IPS-11a (cell line): ENCODE measurements around the gene UBAC2.

Experiments used
- H3K4me3 ChIP-seq: one replicate; pipeline ENCODE4 v1.5.1; 2013; ENCODE audit warnings: low read depth, low read length, control low read depth

The UBAC2 gene

DNA sequence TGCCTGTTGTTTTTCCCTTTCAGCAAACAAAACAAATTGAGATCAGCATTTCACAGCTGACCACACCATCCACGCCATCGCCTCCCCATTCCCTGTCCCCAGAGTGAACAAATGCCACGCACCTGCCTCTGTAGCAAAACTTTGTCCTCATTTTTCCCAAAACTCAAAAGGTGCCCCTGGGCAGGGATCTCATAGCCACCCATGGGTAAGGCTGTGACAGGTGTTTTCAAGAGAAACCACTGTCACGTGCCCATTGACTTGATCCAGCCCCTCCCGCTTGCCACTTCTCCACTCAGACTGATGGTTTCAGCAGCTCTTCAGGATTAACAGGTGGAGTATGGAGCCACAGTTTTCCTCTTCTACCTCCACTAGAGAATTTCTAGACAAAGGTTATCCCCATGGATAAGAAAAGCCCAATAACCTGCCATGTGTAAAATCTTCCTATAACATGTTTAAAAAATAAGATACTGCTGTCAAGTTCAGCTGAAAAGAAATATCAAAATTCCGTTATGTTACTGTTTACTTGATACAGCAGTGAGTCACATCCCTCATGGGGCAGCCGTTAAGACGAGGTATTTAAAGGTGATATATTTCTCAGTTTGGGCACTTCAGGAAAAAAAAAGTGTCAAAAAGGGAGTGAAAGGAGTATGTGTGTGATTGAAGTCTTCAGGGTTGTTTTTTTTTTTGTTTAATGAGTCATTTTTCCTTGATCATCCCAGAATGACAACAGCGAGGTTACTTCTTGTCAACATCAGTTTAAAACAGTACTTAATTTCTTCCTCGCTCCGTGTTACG lies 170.0 kb downstream of the UBAC2 start:
- H3K4me3 ChIP-seq: no peak overlapping the region

DNA sequence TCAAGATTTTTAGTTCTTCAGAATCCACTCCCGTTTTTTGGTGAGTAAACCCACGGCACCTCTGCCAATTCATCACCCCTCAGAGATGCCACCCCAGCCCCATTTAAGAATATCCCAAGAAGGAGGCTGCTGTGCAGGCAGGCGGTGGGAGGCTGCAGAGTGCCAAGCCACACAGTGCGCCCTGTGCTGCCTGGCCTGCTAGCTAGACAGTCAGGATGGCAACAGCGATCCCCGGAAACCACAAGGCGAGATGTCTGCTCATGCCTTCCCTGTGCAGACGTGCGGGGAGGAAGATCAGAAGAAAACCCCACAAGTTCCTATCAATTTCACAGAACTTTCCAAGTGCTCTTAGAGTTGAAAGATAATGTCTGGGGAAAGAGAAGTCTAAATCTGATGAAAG lies 171.3 kb downstream of the UBAC2 start:
- H3K4me3 ChIP-seq: no peak overlapping the region

DNA sequence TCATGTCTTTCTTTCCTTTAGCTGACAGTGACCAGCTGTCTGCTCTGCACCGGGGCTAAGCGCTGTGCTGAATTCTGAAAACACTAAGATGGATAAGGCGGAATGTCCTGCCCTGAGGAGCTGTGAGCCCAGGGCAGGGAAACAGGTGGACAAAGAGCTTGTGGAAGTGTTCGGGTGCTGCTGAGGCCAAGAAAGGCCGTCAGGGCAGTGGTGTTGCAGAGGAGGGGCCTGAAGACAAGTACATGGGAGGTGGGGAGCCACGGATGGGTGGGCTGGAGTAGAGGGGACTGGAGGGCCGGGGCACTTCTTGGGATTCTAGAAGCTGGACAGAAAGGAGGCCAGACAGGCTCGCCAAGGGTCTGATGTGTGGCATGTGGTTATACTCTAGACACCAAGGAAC lies 172.8 kb downstream of the UBAC2 start:
- H3K4me3 ChIP-seq: no peak overlapping the region

DNA sequence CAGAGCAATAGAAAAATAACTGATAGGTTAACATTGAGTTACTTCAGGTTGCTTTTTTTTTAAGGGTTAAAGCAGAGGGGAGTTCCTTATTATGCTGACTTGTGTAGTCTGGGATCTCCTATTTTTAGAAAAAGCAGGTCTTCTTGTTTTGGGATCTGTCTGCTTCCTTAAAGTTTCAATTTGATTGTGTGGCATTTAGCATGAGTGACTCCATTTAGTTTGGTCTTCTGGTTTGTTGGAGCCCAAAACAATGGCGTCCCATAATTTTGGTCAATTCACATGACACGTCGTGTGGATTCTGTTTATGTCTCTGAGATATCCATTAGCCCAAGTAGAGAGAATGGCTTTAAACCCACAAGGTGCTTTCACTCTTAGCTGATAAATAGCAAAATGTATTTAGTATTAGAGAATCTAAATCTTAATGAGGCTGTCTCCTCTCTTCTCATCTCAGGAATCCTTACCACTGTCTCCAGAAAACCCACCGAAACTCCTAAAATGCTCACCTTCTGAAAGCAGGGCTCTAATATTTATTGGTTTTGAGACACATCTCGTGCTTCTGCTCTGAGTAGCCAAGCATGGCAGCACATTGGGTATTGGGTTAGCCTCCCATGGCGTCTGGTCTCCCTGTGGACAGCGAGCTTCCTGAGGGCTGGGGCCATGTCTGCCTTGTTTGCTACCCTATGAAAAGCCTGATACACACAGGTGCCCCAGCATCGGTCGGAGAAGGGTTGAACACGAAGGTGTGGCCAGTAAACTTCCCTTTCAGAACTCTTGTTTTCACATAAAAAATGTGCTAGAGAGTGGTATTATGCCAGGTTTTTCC lies 173.7 kb downstream of the UBAC2 start:
- H3K4me3 ChIP-seq: no peak overlapping the region

DNA sequence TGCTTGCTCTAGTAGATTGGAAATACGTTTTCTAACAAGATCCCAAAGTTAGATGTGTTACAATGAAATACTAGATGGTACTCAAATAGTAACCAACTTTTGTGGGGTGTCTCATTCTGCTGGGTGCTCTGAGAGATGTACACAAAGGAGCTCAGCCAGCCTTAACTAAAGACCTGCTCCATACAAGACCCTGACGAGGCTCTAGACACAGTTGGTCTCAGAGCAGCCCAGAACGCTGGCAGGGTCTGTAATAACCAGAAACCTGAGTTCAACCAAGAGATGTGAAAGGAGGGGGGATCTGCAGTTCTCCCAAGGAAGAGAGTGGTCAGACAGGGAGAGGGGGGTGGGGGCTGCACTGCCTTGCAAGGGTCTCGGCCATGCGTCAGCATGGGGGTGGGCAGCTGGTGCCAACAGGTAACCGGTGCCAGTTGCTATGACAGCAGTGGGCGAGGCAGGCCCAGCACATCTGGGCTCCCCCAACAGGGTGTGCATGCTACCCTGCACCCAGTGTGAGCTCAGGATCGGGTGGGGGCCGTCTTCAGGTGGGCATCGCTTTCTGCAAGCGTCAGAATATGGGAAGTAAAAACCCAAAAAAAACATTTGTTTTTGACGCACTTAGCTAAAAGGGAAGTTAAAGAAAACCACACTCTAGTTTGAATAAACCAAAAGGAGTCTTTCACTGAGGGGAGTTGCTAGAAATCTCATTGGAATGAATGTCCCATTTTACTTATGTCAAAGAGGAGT lies 174.5 kb downstream of the UBAC2 start:
- H3K4me3 ChIP-seq: no peak overlapping the region

DNA sequence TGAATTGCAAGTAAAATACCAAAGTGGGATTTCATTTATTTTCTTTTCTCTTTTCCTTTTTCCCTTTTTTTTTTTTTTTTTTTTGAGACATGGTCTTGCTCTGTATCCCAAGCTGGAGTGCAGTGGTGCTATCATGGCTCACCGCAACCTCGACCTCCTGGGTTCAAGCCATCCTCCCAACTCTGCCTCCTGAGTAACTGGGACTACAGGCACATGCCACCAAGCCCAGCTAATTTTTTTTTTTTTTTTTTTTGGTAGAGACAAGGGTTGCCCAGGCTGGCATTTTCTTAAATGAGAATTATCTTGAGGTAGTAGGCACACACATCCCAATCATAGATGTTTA lies 175.1 kb downstream of the UBAC2 start:
- no peak overlapping the region for H3K4me3 ChIP-seq

DNA sequence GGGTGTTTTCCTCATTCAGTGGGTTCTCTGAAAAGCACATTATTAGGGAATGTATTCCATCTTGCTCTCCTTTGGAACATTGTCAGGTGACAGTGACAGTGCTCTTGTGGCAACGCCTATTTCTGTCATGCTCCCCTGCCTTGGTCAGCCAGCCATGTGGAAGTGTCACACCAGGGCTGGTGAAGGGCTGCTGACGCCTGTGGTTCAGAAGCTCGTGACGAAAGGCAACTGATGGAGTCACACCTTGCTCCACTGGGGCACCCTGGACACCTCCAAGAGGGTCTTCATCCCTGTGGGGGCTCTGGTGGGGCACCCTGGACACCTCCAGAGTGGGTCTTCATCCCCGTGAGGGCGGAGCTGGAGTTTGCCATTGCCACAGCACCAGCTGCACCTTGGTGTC lies 175.5 kb downstream of the UBAC2 start:
- H3K4me3 ChIP-seq: no peak overlapping the region

DNA sequence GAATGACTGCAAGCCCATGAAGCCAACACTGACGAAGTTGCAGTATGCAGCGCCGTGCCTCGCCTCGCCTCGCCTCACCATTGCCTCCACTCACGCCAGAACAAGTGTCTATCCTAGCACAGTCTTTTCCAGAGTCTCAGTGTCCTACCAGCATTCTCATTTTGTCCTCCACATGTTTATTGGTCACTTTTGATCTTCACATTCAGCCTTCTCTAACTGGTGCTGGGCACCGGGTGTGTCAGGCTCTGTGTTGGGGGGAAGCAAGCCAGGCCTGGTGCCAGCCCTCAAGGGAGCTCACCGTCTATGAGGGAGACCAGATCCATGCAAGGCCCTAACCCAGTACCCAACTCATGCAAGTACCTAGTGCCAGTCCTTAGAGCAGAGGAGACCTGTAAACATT lies 176.3 kb downstream of the UBAC2 start:
- H3K4me3 ChIP-seq: no peak overlapping the region

DNA sequence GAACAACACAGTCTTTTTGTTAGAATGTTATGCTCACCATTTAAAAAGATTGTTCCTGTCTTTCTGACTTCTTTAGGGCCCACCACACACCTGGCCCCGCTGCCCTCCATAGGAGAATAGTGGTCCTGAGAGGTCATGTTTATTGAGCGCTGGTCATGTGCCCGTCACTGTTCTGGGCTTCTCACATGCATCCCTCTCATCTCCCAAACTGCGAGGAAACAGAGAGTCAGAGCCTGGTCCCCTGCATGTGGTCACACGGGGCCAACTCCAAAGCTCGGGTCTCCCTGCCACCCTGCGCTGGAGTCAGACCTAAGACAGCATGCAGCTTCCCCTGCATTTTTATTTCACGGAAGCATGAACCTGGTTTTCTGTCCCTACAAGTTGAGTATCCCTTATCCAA lies 177.0 kb downstream of the UBAC2 start:
- no peak overlapping the region for H3K4me3 ChIP-seq

DNA sequence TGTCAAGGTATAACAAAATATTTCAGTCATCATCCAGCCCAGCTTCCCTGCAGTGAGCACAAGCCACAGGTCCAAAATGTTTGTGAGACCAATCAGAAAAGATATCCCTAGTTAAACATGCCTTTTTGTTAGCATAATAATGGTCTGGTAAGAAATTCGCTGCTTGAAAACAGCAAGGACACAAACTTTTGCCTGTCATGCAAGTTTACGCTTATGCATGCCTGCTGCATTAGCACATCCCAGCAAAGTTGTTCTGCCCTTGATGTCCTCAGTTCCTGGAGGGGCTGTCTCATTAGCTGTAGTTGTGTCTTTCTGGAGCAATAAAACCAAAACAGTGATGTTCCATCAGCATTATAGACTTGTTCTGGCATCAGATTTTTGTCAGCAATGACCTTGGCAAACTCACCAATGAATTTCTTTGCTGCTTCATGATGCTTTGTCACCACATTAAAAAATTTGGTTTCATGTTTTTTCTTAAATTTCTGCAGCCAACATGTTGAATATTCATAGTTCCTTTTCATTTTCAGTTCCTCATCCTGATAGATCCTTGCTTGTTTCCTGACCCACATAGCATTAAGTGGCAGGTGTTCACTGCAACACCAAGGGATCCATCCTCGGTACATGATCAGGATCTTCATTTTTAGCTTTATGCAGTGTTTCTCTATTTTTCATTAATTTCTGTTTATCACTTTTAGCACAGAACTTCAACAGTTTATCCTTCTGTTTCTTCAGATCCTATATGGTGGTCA lies 178.5 kb downstream of the UBAC2 start:
- no peak overlapping the region for H3K4me3 ChIP-seq

DNA sequence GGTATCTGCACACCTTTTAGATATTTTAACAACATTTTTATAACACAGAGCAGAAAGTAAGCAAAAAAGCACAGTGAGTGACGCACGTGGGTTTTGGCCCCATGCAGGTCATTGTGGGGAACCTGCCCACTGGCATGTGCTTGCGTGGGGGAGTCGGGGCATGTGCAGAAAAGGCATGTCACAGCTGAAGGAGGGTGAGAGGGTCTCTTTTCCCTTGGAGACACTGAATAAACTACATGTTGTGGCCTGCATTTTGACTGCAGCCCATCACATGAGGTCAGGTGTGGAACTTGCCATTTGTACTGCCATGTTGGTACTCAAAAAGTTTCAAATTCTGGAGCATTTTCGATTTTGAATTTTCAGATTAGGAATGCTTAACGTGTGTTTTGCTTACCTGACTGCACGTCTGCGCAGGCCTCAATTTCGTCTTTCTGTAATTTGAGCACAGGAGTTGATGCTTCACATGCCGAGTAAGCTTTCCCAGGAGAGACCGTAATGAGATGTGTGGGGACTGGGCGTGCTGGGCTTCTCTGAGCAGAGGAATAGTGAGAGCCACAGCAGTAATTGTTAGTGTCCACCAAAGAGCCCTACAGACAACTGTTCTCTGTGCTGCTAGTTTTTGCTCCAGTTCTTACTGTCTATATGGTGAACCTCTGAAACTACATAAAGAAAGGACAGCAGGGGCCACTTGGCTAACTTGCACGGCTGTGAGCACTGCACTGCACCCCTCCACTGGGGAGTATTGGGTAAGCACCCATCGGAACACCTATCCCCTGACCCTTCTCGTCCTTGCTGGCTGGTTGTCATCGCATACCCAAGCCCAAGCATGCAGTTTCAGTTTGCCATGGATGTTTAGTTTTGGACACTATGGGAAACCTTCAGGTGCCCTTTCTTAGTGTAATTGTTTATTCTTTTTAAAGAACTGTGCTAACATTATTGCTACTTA lies 179.5 kb downstream of the UBAC2 start:
- no peak overlapping the region for H3K4me3 ChIP-seq

DNA sequence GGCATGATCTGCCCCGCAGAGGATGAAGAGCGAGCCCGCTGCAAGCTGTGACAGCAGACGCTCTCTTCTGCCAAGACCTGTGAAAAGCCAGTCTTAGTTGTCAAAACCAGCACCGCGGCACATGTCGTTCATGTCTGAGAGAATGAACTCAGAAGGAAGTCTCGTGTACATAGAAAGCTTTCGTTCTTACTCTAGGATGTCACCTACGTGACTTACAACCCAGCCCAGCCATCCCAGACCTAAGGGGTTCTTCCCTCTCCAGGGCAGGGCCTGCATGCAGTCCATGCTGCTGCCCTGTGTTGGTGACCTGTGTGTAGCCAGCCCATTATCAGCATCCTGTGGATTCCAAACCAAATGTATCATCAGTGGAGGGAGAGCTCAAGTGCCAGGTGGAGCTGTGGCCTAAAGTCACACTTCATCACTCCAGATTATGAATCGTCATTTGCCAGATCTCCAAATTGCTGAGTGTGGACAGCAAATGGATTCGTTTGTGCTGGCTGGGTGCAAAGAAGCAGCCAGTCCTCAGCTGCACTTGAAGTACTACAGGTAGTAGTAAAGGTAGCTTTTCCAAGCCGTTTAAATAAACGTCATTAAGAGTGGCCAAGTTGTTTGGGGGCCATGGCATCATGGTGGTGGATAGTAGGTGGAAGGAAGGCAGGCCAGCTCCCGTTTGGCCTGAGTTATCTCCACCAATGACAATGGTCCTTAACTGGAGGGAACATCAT lies 180.4 kb downstream of the UBAC2 start:
- no peak overlapping the region for H3K4me3 ChIP-seq

DNA sequence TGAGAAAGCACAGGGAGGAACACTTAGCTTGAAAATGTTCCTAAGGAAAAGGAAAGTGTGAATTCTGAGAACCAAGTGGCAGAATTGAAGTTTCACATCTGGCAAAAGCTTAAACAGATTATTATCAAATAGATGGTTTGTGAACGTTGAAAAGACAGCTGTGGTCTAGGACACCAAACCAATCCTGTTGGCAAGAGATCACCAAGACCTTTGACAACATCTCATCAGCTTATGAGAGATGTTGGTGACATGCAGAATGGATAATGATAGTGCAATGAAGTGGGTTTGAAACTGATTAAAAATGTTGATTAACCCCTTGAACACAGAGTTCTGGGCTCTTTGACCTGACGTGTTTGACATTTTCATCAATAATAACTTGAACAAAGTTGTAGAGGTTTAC lies 181.1 kb downstream of the UBAC2 start:
- no peak overlapping the region for H3K4me3 ChIP-seq

DNA sequence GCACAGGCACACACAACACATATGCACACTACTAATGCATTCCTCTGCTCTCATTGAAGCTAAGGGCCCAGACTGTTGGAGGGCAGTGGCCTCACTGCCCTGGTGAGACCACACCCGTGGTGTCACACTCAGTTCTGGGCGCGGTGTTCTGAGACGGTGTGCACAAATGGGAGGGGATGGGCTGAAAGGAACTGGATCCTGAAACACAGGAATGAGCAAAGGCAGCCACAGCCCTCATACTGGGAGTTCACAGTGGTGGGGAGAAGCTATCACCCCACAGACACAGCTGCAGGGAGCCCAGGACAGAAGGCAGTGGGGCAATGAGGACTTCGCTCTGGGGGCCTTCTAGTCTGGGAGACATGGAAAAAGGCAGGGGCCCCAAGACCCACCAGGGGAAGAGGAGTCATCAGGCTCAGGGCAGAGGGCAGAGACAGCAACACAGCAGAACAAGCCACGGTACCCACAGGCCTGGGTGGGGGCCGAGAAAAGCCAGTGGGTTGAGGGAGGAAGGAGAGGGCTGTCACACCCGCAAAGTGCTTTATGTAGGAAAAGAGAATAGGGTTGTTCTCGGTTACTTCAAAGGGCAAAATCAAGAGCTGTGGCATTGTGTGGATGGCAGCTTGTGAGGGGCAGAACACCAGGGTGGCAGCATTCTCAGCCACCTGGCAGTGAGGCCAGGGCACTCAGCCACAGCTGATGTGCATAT lies 181.9 kb downstream of the UBAC2 start:
- H3K4me3 ChIP-seq: no peak overlapping the region

DNA sequence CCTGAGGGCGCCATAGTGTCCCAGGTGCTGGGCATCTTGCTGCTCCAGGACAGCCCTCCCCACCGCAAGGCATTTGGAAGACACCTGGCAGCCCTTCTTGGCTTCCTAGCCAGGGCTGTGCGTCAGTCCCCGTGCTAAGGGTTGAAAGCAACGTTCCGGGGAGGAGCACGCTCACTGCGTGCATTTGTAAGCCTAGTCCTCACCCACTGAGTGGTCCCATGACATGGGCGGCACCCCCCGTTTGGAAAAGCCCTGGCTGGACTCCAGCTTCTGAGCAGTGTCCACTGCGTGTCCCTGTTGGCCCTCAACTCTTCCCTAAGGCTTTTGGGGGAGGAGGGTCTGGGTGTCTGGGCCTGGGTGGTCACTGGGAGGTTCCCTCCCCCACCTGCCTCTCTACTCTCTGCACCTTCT lies 182.9 kb downstream of the UBAC2 start:
- H3K4me3 ChIP-seq: no peak overlapping the region

DNA sequence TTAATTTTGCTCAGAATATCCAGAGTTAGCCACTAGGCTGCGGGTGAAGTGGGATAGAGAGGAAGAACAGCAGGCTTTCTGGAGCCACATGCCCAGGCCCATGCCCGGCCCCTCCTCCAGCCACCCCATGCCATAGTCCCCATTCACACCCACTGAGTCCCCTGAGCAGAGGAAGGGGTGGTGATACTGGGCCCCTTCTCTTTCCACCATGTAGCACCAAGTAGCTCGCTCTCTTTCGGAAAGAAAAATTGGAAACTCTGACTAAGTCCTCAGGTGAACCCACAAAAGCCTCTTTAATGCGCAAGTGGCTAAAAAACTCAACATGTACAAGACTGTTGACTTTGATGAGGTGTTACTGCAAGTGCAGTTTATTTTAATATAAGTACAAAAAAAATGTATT lies 183.3 kb downstream of the UBAC2 start:
- H3K4me3 ChIP-seq: no peak overlapping the region

DNA sequence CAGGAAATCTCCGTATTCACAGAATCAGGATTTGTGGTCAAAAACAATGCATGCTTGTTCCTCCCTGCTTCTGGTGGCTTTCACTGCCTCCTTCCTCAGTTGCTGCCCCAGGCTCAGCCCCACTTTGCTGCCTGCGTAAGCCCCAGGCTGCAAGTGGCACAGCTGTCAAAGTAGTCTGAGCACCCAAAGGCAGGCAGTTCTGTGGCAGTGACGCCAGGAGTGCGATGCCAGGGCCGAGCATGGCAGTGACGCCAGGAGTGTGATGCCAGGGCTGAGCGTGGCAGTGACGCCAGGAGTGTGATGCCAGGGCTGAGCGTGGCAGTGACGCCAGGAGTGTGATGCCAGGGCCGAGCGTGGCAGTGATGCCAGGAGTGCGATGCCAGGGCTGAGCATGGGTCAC lies 183.8 kb downstream of the UBAC2 start:
- no peak overlapping the region for H3K4me3 ChIP-seq

DNA sequence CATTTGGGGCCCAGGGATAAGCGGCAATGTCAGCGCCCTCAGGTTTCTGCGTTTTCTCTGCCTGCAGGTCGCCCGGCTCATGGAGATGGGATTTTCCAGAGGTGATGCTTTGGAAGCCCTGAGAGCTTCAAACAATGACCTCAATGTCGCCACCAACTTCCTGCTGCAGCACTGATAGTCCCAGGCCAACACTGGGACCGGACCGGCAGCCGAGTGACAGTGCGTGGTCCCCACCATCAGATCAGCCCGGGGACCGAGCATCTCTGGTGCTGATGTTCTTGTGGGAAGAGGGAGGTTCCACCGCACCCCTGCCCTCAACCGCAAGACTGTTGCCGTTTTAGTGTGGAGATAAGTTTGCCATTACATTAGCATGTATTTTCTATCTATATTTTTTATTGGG lies 184.5 kb downstream of the UBAC2 start:
- H3K4me3 ChIP-seq: no peak overlapping the region

DNA sequence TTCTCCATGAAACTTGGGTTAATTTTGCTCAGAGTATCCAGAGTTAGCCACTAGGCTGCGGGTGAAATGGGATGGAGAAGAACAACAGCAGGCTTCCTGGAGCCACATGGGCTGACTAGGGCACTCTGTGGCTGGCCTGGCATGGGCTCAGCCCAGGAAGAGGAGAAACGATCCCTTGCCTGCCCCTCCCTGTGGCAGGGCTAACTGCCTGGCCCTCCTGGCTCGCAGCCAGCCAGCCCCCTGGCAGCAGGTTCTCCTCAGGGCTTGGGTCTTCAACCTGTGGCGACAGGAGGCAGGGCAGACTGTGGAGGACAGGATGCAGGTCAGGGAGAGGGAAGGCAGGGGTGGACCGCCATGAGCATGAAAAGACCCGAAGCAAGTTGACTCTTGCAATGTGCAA lies 185.3 kb downstream of the UBAC2 start:
- H3K4me3 ChIP-seq: no peak overlapping the region
